GM12892 (cell line): ENCODE data around the gene CLIP1.

Source experiments
- POLR2A ChIP-seq: IDR thresholded peaks from 2 replicates; pipeline ENCODE4 v1.6.1; 2011; ENCODE audit warnings: low read depth, low read length, control low read depth
- TAF1 ChIP-seq: IDR thresholded peaks from 2 replicates; pipeline ENCODE4 v1.6.1; 2011; ENCODE audit warnings: low read depth, mild to moderate bottlenecking, control low read depth, low read length, borderline replicate concordance

DNA sequence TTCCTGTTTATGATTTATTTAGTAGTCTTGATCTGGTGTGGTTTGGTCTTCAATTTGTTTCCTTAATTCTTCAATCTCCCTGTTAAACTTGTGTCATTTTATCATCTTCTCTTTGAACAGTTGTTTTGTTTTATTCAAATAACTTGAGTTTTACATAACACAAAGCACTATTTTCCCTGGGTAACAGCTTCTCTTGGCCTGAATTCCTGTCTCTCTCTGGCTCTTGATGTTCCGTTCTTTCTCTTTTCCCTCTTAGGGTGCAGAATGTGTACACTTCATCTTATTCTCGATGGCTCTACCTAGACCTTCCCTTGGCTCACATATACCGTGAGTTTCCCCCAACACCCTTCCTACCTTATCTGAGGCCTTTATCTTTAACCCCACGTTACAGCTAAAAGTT, 119.4 kb downstream of the CLIP1 start:
- TF ChIP-seq POLR2A (no peak), TAF1 (no peak)
